ENCODE measurements around the gene HSH2D. TPM values are rescaled to one million over a fixed set of nuclear protein-coding genes. Genes with fewer than 3 reads are reported as not detected.

Gene HSH2D
- total and polyA plus RNA-seq, 9 of the 15 experiments (the other 6 are each of a cell fraction or from before 2014, with no cell fraction given), result 0.03 to 1.1 (median 0.35) TPM; not detected in 1

- TF ChIP-seq ZBTB40 (IDR thresholded peaks at IDR 0.05), result peak; percentile 99
- no peak for TF ChIP-seq ZBTB40 (CRISPR knock-in tag; IDR thresholded peaks at IDR 0.05)
- no peak for TF ChIP-seq RFX5 (IDR thresholded peaks at IDR 0.05; ENCODE audit: low read depth, low read length)
- no peak for TF ChIP-seq SLC30A9 (CRISPR knock-in tag; IDR thresholded peaks at IDR 0.05)
- peak; percentile 56 for TF ChIP-seq CHD2 (IDR thresholded peaks at IDR 0.05; ENCODE audit: low read depth, low read length)
- no peak for TF ChIP-seq SMARCC2 (IDR thresholded peaks at IDR 0.05; ENCODE audit: low read depth)
- TF ChIP-seq HNRNPL (IDR thresholded peaks at IDR 0.05; ENCODE audit: low read depth, low read length), result no peak
- no peak for TF ChIP-seq TRIM28 (IDR thresholded peaks at IDR 0.05)
- TF ChIP-seq ZNF583 (CRISPR knock-in tag; IDR thresholded peaks at IDR 0.05), result no peak
- TF ChIP-seq TFE3 (CRISPR knock-in tag; IDR thresholded peaks at IDR 0.05), result no peak
- TF ChIP-seq KLF10 (CRISPR knock-in tag; IDR thresholded peaks at IDR 0.05), result no peak
- TF ChIP-seq ZNF146 (CRISPR knock-in tag; IDR thresholded peaks at IDR 0.05; ENCODE audit: unreplicated experiment), result no peak
- no peak for TF ChIP-seq RREB1 (CRISPR knock-in tag; IDR thresholded peaks at IDR 0.05)
These were observed 41.8 kb downstream of the HSH2D start, which contains the start of gene FAM32A (continued) for GRCh38 chr19:16185123-16185767.

Data from K562 (cell line).